ENCODE data around the gene ASTN2.
"Not testable (repeated sequence)": the region's sequence is repeated elsewhere in the genome, so short reads cannot be mapped to it uniquely, and the experiment has no call there.

- not testable (repeated sequence) for TF ChIP-seq CTCF (conservative IDR thresholded peaks at IDR 0.05); ZFX (IDR thresholded peaks at IDR 0.05)
These were observed 584.5 kb downstream of the ASTN2 start for GRCh38 chr9:116830321-116830720.
